ENCODE measurements around the gene SERPINI2.

The SERPINI2 gene

GRCh38 chr3:167450675-167451074 lies 23.2 kb downstream of the SERPINI2 start:
- no peak overlapping the region for H3K27ac ChIP-seq (ENCODE audit: extremely low read depth, low read depth, low read length)
- CTCF ChIA-PET, result no interaction called here

GRCh38 chr3:167450195-167450594 lies 23.6 kb downstream of the SERPINI2 start:
- ChIA-PET CTCF (no interaction called here), POLR2A (no interaction called here)
- Histone ChIP-seq H3K36me3 (ENCODE audit: control insufficient read depth in 2 of 2, insufficient read depth in 1 of 2, low read length in 2 of 2) (no peaks in the 10 kb centered on the region), H3K4me3 (ENCODE audit: low read depth, low read length) (no peak overlapping the region), H3K4me1 (ENCODE audit: control insufficient read depth, insufficient read depth, low read length) (no peaks in the 10 kb centered on the region), H3K27ac (ENCODE audit: extremely low read depth, low read depth, low read length) (no peak overlapping the region), H3K9me3 (ENCODE audit: control insufficient read depth, insufficient read depth, low read depth, low read length) (no peaks in the 10 kb centered on the region)
- TF ChIP-seq KLF9 (tag by site-specific recombination; IDR thresholded peaks at IDR 0.05; ENCODE audit: low read depth) (no peak), ZNF211 (tag by site-specific recombination; IDR thresholded peaks at IDR 0.05; ENCODE audit: low read depth) (no peak), ZNF341 (tag by site-specific recombination; IDR thresholded peaks at IDR 0.05; ENCODE audit: low read depth) (no peak), ZNF121 (tag by site-specific recombination; IDR thresholded peaks at IDR 0.05) (no peak), ZNF280C (tag by site-specific recombination; IDR thresholded peaks at IDR 0.05) (no peak), ZNF555 (tag by site-specific recombination; conservative IDR thresholded peaks at IDR 0.05) (no peak), YY1 (tag by site-specific recombination; IDR thresholded peaks at IDR 0.05) (no peak), ZSCAN16 (tag by site-specific recombination; IDR thresholded peaks at IDR 0.05) (no peak), BCL11B (tag by site-specific recombination; IDR thresholded peaks at IDR 0.05; ENCODE audit: low read depth) (no peak), ZNF513 (tag by site-specific recombination; IDR thresholded peaks at IDR 0.05) (no peak), ZSCAN5A (tag by site-specific recombination; IDR thresholded peaks at IDR 0.05) (no peak), ZBTB7A (tag by site-specific recombination; IDR thresholded peaks at IDR 0.05; ENCODE audit: low read depth) (no peak), ZSCAN4 (tag by site-specific recombination; IDR thresholded peaks at IDR 0.05) (no peak), KLF16 (tag by site-specific recombination; IDR thresholded peaks at IDR 0.05) (no peak), ZNF830 (tag by site-specific recombination; IDR thresholded peaks at IDR 0.05; ENCODE audit: low read depth) (no peak), ZNF274 (IDR thresholded peaks at IDR 0.05; ENCODE audit: low read length) (no peak), ZNF274 (tag by site-specific recombination; IDR thresholded peaks at IDR 0.05; ENCODE audit: borderline replicate concordance) (no peak), EGR2 (tag by site-specific recombination; IDR thresholded peaks at IDR 0.05; ENCODE audit: low read depth) (no peak), KLF1 (tag by site-specific recombination; IDR thresholded peaks at IDR 0.05) (no peak), ZBTB49 (tag by site-specific recombination; IDR thresholded peaks at IDR 0.05; ENCODE audit: low read depth) (no peak)

More at GRCh38 chr3:167450675-167451074, 23.2 kb downstream of the SERPINI2 start:
- H3K36me3 ChIP-seq (ENCODE audit: control insufficient read depth in 2 of 2, insufficient read depth in 1 of 2, low read length in 2 of 2), result no peaks in the 10 kb centered on the region
- no peak for TF ChIP-seq SP2 (tag by site-specific recombination; IDR thresholded peaks at IDR 0.05)
- no peak for TF ChIP-seq ZBTB6 (tag by site-specific recombination; IDR thresholded peaks at IDR 0.05)
- no peak for TF ChIP-seq ZNF558 (tag by site-specific recombination; IDR thresholded peaks at IDR 0.05)
- no peak for TF ChIP-seq ZNF335 (tag by site-specific recombination; conservative IDR thresholded peaks at IDR 0.05)
- no peak overlapping the region for H3K4me3 ChIP-seq (ENCODE audit: low read depth, low read length)
- POLR2A ChIA-PET, result no interaction called here
- H3K4me1 ChIP-seq (ENCODE audit: control insufficient read depth, insufficient read depth, low read length), result no peaks in the 10 kb centered on the region
- H3K9me3 ChIP-seq (ENCODE audit: control insufficient read depth, insufficient read depth, low read depth, low read length), result no peaks in the 10 kb centered on the region

All from HEK293 (cell line).